ENCODE measurements around the gene TBCD.
"Not testable (repeated sequence)": the region's sequence is repeated elsewhere in the genome, so short reads cannot be mapped to it uniquely, and the experiment has no call there.

The TBCD gene

GRCh38 chr17:82960419-82961271, 208.8 kb downstream of the TBCD start:
- DNase-seq = no peak

- no peak for DNase-seq
Measured at GRCh38 chr17:82961366-82962162, 209.7 kb downstream of the TBCD start.

DNA sequence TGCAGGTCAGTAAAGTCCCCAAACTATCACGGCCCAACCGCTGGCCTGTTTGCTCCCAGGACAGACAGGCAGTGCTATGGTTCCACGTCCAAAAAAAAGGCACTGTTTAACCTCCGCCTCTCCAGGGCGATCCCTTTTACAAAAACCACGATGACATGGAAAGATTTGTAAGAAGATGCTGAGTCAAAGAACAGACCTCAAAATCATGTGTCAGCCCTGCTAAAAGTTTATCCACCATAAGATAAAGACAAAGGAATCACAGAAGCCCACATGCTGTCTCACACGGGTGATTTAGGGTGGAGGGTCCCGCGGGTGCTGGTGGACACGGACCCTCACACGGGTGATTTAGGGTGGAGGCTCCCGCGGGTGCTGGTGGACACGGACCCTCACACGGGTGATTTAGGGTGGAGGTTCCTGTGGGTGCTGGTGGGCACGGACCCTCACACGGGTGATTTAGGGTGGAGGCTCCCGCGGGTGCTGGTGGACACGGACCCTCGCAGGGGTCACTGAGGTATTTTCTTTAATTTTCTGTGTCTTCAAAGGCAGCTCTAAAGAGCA, 210.4 kb downstream of the TBCD start:
- DNase-seq = no peak

- DNase-seq = peak; percentile 44
Measured at GRCh38 chr17:82963104-82963950, 211.5 kb downstream of the TBCD start.

GRCh38 chr17:82964451-82964850, 212.6 kb downstream of the TBCD start:
- DNase-seq = not testable (repeated sequence)

DNA sequence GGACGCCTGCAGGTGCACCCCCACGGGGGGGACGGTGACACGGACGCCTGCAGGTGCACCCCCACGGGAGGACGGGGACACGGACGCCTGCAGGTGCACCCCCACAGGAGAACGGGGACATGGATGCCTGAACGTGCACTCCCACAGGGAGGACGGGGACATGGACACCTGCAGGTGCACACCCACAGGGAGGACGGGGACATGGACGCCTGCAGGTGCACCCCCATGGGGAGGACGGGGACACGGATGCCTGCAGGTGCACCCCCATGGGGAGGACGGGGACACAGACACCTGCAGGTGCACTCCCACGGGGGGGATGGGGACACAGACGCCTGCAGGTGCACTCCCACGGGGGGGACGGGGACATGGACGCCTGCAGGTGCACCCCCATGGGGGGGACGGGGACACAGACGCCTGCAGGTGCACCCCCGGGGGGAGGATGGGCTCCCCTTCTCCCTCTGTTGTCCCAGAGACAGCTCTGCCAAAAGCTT, 213.0 kb downstream of the TBCD start:
- DNase-seq = no peak

DNA sequence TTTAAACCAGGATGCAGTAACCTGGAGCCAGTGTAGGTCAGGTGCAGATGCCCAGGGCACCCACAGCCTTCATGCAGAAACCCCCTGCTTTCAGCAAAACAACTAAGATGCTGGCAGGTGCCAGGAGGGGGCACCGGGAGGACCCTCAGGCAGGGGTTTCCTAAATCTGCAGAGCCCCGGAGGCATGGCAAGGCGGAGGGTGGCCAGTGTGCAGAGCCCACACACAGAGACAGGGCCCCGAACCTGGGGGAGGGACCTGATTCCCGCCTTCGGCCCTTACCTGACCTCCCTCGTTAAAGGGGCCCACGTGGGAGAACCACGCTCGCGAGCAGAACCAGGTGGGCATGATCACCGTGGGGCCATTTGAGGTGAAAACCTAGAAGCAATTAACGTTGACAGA, 213.5 kb downstream of the TBCD start:
- no peak for DNase-seq

DNA sequence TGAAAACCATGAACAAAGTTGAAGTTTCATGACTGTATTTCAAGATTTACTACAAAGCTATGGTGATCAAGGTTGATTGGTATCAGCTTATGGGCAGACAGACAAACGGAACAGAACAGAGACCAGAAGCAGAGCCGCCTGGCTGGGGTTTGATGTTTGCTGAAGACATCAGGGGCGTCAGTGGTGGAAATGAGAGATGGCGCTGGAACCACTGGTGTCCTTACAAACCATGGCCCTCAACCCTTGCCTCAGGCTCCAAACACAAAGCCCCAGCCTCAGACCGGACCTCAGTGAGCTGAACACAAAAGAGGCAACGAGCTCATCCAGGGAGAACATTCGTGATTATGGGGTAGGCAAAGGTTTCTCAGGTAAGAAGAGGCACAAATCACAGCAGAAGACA, 214.6 kb downstream of the TBCD start:
- no peak for DNase-seq

DNA sequence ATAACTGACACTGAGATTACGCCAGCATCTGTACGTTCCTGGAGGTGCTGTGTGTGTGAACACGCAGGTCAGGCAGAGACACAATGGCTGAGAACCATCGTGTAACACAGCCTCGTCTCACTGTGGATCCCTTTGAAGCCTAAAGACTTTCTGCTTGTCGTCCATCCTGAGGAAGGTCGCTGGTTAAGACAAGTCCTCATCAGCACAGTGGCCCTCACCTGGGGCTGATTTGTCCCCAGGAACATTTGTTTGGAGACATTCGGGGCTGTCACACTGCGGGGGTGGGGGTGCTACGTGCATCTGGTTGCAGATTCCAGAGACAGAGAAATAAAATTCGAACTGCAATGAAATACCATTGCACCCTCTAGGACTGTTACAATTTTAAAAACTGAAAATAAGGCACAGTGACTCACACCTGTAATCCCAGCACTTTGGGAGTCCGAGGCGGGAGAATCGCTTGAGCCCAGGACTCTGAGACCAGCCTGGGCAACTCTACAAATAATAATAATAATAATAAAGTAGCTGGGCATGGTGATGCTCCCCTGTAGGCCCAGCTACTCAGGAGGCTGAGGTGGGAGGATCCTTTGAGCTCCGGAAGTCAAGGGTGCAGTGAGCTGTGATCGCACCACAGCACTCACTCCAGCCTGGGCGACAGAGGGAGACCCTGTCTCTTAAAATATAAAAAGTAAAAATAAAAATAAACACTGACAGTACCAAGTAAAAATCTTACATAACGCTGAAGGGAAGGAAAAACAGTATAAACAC, 215.6 kb downstream of the TBCD start:
- no peak for DNase-seq

DNA sequence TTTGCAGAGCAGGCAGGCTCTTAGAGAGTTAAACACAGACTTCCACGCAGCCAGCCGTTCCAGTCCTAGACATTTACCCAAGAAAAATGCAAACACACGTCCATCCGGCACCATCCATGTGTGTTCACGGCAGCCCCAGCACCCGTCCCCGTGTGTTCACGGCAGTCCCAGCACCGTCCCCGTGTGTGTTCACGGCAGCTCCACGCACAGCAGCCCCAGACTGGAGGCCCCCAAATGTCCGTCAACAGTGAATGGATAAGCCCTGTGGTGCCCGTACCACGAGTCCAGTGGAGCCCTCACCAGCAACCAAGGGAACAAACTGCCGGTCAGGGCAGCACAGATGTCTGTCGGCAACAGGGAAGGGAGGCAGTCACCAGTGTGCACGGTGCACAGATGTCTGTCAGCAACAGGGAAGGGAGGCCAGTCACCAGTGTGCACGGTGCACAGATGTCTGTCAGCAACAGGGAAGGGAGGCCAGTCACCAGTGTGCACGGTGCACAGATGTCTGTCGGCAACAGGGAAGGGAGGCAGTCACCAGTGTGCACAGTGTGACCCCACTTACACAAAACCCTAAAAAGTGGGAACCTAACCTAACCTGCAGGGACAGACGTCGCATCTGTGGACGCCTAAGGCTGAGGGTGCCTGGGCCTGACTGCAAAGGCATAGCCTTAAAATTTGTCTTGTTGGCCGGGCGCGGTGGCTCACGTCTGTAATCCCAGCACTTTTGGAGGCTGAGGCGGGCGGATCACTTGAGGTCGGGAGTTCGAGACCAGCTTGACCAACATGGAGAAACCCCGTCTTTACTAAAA, 216.4 kb downstream of the TBCD start:
- not testable (repeated sequence) for DNase-seq

- DNase-seq = no peak
Measured at GRCh38 chr17:82970067-82970466, 218.2 kb downstream of the TBCD start.

DNA sequence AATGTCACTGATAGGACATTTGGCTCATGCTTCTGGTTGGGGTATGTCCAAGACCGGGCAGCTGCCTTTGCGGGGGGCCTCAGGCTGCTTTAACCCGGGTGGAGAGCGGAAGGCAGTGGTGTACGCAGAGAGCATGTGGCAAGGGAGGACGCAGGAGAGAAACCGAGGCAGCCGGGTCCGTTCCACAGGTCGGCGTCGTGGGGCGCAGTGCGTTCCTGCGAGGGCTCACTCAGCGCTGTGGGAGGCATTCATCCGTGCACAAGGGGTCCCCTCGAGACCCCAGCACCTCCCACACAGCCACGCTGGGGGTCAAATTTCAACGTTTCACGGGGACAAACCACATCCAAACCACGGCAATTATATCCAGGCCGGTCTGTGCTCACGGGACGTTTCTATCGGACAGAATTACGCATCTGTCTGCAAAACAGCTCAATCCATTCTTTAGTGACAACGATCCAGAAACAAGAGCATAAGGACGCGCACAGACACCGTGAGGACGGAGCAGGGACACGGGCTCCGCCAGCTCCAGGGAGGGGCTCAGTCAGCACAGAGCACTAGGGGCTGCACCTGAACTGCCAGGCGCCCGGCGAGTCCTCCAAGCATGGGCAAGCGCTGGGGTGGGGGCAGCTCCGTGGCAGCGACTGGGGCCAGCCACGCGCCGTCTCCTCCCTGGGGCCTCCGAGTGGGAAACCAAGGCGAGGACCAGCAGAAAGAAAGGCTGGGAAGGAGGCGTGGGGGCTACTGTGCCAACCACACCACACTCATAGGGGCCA, 219.1 kb downstream of the TBCD start:
- DNase-seq = no peak

GRCh38 chr17:82972836-82973372, 221.0 kb downstream of the TBCD start:
- no peak for DNase-seq

DNA sequence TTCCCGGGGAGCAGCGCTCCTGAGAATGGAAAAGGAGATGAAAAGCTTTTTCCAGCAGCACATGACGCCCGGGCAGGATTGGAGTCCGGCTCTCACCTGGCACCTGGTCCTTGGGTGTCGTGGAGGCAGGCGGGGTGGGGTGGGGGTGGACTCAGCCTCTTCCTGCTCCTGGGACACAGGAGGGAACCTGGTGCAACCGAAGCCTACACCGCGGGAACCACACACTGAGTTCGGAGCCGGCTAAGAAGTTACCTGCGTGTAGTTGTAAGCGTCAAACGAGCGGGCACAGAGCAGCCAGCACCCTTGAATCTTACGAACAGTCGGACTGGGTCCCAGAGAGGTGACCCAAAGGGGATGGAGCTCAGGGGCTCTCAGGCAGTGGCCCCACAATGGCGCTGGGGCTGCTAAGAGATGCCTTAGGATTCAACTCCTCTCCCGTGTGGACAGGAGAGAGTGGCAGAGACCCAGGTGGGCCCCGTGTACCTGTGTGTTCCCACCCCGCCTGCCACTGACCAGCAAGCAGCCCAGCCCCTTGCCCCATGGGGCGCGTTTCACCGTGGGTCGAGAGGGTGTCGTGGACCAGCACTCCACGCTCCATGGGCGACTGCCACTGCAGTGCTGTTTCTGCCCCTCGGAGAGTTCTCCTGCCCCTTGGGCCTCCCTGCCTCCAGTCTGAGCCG, 221.7 kb downstream of the TBCD start:
- no peak for DNase-seq

DNA sequence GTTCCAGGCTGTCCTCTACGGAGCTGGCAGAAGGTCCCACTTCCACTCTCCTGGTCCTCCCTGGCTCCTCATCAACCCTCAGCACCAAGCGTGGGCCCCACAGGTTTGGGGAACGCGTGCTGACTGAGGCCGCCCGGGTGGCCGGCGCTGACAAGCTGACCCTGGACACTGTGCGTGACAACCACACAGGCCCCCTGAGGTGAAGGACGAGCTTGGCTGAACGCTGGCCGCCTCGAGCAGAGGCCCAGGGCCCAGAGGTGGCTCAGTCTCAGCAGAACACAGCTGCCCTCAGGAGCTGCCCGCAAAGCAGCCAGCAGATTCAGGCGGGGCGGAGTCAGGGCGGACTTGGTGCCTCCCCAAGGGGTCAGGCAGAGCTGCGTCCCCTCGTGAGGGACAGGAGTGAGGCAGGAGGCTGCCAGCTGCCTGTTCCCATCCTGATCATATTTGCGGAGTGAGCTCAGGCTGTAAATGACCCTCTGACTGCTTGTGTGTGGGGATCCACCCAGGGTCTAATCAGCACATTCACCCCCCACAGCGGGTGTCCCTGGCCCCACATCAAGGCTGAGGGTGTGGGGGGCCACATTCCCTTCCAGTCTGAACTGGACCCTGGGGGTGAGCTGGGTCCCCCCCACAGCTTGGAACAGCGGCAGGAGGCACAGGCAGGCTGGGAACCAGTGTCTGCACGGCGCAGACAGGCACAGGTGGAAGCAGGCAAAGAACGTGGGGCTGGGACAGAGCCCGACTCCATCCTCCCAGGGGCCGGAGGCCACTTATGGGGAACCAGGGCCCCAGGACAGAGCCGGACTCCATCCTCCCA, 222.5 kb downstream of the TBCD start:
- no peak for DNase-seq

DNA sequence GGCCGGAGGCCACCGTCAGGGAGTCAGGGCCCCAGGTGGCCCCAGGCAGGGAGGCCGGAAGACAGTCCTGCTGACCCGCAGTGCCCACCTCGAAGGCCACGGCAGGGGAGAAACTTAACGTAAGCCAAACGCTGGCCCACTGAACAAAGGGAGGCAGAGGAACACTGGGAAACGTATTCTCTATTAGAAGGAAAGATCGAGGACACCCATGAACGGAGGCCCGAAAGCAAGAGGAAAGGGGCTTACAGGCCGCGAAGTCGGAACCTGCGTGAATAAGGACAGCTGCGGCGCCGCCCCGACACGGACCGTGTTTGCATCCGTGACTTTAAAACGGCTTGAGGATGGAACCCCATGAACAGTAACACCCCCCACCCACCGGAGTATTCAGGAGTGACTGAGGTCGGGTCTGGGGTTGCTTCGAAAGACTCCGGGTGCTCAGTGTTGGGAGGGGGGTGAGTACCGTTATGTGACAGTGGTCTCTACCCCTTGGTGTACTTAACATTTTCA, 225.2 kb downstream of the TBCD start:
- DNase-seq = no peak

- no peak for DNase-seq
Measured at GRCh38 chr17:82977606-82978005, 225.7 kb downstream of the TBCD start.

GRCh38 chr17:82978765-82979349, 227.0 kb downstream of the TBCD start:
- peak; percentile 31 for DNase-seq
